Endothelial cell of umbilical vein (primary cell): Measurements from ENCODE around the gene CLN3.

Experiments
- POLR2A ChIP-seq: IDR thresholded peaks from 2 replicates; pipeline ENCODE4 v1.6.1; 2012; ENCODE audit warnings: low read depth, mild to moderate bottlenecking, control low read depth, low read length
- TF ChIP-seq, protein P1 (sequence below), 2 donors: IDR thresholded peaks; 1 replicate in 1 of 2; 2 replicates in 1 of 2; pipeline ENCODE4 v1.5.1; 2011; ENCODE audit warnings: low read length in 2 of 2, mild to moderate bottlenecking in 2 of 2, moderate library complexity in 2 of 2, control low read depth in 1 of 2, inconsistent platforms in 1 of 2, low read depth in 1 of 2; ENCODE audit not compliant: insufficient read depth in 1 of 2; ENCODE audit errors: extremely low read depth in 1 of 2

GRCh38 chr16:28521436-28521835 is 29.6 kb upstream of the CLN3 start:
- TF ChIP-seq, protein P1, sequence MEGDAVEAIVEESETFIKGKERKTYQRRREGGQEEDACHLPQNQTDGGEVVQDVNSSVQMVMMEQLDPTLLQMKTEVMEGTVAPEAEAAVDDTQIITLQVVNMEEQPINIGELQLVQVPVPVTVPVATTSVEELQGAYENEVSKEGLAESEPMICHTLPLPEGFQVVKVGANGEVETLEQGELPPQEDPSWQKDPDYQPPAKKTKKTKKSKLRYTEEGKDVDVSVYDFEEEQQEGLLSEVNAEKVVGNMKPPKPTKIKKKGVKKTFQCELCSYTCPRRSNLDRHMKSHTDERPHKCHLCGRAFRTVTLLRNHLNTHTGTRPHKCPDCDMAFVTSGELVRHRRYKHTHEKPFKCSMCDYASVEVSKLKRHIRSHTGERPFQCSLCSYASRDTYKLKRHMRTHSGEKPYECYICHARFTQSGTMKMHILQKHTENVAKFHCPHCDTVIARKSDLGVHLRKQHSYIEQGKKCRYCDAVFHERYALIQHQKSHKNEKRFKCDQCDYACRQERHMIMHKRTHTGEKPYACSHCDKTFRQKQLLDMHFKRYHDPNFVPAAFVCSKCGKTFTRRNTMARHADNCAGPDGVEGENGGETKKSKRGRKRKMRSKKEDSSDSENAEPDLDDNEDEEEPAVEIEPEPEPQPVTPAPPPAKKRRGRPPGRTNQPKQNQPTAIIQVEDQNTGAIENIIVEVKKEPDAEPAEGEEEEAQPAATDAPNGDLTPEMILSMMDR (IDR thresholded peaks at IDR 0.05; ENCODE audit: extremely low read depth in 1 of 2, insufficient read depth in 1 of 2, low read depth in 1 of 2, low read length in 2 of 2), result no peak
- no peak for TF ChIP-seq POLR2A
